Fibroblast of skin of left biceps (primary cell): ENCODE data around the gene DAPL1.
A peak's percentile ranks its signal among the peaks of the same experiment; 100 is the strongest.

ENCODE experiments used
- DNase-seq, 2 experiments: peaks; one replicate each; pipeline ENCODE4 v3.0.0-alpha.2; 2013; ENCODE audit warnings: low read depth in 2 of 2

The DAPL1 gene

GRCh38 chr2:158795195-158795924, at the start of gene DAPL1:
TSS of gene DAPL1 (plus strand) at chr2:158795317. CDS start at chr2:158795373, 56 bp downstream.
- no peak for DNase-seq

GRCh38 chr2:158745866-158746382, 49.2 kb upstream of the DAPL1 start:
- no peak for DNase-seq

- DNase-seq, result no peak
These were observed 48.6 kb upstream of the DAPL1 start for GRCh38 chr2:158746488-158746887.

- no peak for DNase-seq
These were observed 47.8 kb upstream of the DAPL1 start for GRCh38 chr2:158747281-158747680.

GRCh38 chr2:158748926-158749590, 46.1 kb upstream of the DAPL1 start:
- no peak for DNase-seq

- no peak for DNase-seq
These were observed 44.5 kb upstream of the DAPL1 start for GRCh38 chr2:158750458-158751125.

- DNase-seq, result peak; percentile 14 to 15
These were observed 41.2 kb upstream of the DAPL1 start for GRCh38 chr2:158753641-158754611.

GRCh38 chr2:158755310-158756087, 39.6 kb upstream of the DAPL1 start:
- DNase-seq, result no peak

- no peak for DNase-seq
These were observed 38.8 kb upstream of the DAPL1 start for GRCh38 chr2:158756331-158756730.

GRCh38 chr2:158756976-158757375, 38.1 kb upstream of the DAPL1 start:
- no peak for DNase-seq

GRCh38 chr2:158760887-158761286, 34.2 kb upstream of the DAPL1 start:
- no peak for DNase-seq

GRCh38 chr2:158761621-158762020, 33.5 kb upstream of the DAPL1 start:
- no peak for DNase-seq

GRCh38 chr2:158762336-158762735, 32.8 kb upstream of the DAPL1 start:
- no peak for DNase-seq

GRCh38 chr2:158766524-158766923, 28.6 kb upstream of the DAPL1 start:
- DNase-seq, result no peak

- no peak for DNase-seq
These were observed 22.6 kb upstream of the DAPL1 start for GRCh38 chr2:158772306-158773078.

GRCh38 chr2:158773121-158773520, 22.0 kb upstream of the DAPL1 start:
- no peak for DNase-seq

- no peak for DNase-seq
These were observed 20.4 kb upstream of the DAPL1 start for GRCh38 chr2:158774681-158775080.

- no peak for DNase-seq
These were observed 19.7 kb upstream of the DAPL1 start for GRCh38 chr2:158775273-158776027.

GRCh38 chr2:158776231-158776630, 18.9 kb upstream of the DAPL1 start:
- no peak for DNase-seq
